Measurements from ENCODE around the gene RIBC2. TPM values are rescaled to one million over a fixed set of nuclear protein-coding genes. Genes with fewer than 3 reads are reported as not detected.
A peak's percentile ranks its signal among the peaks of the same experiment; 100 is the strongest.

Gene RIBC2
- polyA plus RNA-seq, 2 of the 4 experiments (the other 2 are of a cell fraction): 3.0 to 3.8 TPM

DNA sequence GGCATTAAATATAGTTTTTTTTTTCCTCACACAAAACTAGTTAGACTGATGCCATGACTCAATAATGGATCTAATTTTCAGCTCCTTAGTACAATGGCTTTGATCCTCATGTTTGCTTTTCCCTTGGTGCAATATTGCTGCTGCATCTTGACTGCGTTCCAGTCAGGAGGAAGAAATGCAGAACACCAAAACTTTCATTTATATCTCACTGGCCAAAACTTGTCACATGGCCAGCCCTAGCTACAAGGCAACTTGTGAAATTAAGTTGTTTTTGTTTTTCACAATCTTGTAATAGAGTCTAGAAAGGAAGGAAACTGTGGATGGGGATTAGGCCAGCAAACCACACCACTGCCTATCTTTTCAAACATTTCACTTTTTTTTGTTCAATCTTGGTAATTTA, 36.8 kb upstream of the RIBC2 start:
- ATAC-seq (no peak), FAIRE-seq (no peak), DNase-seq (ENCODE audit: low read depth in 1 of 2, low spot score in 1 of 2) (no peak)
- WGBS (ENCODE audit: missing lambda C conversion rate): 88% methylated on average over 1 of the region's 1 CpG
- CTCF ChIA-PET: interaction anchor here (0.6 to 1.4 kb wide), 2 partner anchors 12 to 29 kb away, joined by 3 to 5 read pairs; no protein-coding TSS in a partner anchor
- Histone ChIP-seq H3K27ac (no peak overlapping the region), H3K4me2 (no peak overlapping the region), H3K4me1 (no peaks in the 10 kb centered on the region), H3K4me3 (no peak overlapping the region), H3K9me3 (no peaks in the 10 kb centered on the region)
- POLR2A ChIA-PET: no interaction called here
- TF ChIP-seq CHD2 (IDR thresholded peaks at IDR 0.05; ENCODE audit: low read length, partially characterized antibody): no peak

- no peaks in the 10 kb centered on the region for H3K9me3 ChIP-seq
- no peaks in the 10 kb centered on the region for H3K4me1 ChIP-seq
- TF ChIP-seq SREBF2 (IDR thresholded peaks at IDR 0.05) (no peak), FOXS1 (CRISPR knock-in tag; IDR thresholded peaks at IDR 0.05) (no peak), ATOH8 (CRISPR knock-in tag; IDR thresholded peaks at IDR 0.05; ENCODE audit: low read depth) (no peak), CBX2 (IDR thresholded peaks at IDR 0.05; ENCODE audit: borderline replicate concordance, low read depth) (no peak), RAD21 (conservative IDR thresholded peaks at IDR 0.05 in 1 of 2, IDR thresholded peaks at IDR 0.05 in 1 of 2) (no peak), SMC3 (IDR thresholded peaks at IDR 0.05) (no peak), TP53 (CRISPR knock-in tag; IDR thresholded peaks at IDR 0.05) (no peak)
- TF ChIP-seq, protein P1, sequence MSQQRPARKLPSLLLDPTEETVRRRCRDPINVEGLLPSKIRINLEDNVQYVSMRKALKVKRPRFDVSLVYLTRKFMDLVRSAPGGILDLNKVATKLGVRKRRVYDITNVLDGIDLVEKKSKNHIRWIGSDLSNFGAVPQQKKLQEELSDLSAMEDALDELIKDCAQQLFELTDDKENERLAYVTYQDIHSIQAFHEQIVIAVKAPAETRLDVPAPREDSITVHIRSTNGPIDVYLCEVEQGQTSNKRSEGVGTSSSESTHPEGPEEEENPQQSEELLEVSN (IDR thresholded peaks at IDR 0.05; ENCODE audit: borderline replicate concordance, low read depth): no peak
- WGBS (ENCODE audit: missing lambda C conversion rate): 52% methylated on average over 2 of the region's 2 CpGs
- ChIA-PET POLR2A (no interaction called here), CTCF (no interaction called here)
- DNase-seq (ENCODE audit: low read depth in 1 of 2, low spot score in 1 of 2) (no peak), ATAC-seq (no peak), FAIRE-seq (no peak)
- no peak overlapping the region for H3K27ac ChIP-seq
- H3K4me3 ChIP-seq: no peak overlapping the region
- no peak overlapping the region for H3K4me2 ChIP-seq
These were observed 32.1 kb upstream of the RIBC2 start for GRCh38 chr22:45381348-45381747.

DNA sequence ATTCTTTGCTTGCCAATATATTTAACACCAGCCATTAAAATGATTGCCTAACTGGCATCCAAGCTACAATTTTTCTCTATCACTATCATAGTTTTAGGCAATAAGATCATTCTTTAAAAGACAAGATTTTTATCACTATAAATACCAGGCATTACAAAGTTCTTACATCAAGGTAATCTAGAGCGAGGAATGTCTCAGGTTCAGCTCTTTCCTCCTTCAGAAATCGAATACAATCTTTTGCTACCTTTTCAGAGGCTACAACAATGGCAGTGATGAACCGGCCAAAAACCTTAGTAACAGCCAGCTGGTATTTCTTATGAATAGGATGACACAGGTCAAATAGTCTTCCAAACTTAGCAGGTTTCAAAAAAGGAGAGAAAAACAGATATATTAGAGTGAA, 23.9 kb upstream of the RIBC2 start:
- WGBS (ENCODE audit: missing lambda C conversion rate): 50% methylated on average over 3 of the region's 3 CpGs
- H3K4me1 ChIP-seq: no peaks in the 10 kb centered on the region
- ATAC-seq: no peak
- CTCF ChIA-PET: interaction anchor here (0.7 to 1.0 kb wide), 2 partner anchors 12 to 110 kb away, joined by 3 read pairs; no protein-coding TSS in a partner anchor
- no peak for DNase-seq (ENCODE audit: low read depth in 1 of 2, low spot score in 1 of 2)
- no peaks in the 10 kb centered on the region for H3K9me3 ChIP-seq
- FAIRE-seq: no peak
- H3K4me2 ChIP-seq: no peak overlapping the region
- POLR2A ChIA-PET: no interaction called here
- no peak overlapping the region for H3K27ac ChIP-seq
- no peak overlapping the region for H3K4me3 ChIP-seq
- TF ChIP-seq CTCF (IDR thresholded peaks at IDR 0.05): no peak
- TF ChIP-seq ZNF302 (CRISPR knock-in tag; IDR thresholded peaks at IDR 0.05): no peak
- no peak for TF ChIP-seq FOXS1 (CRISPR knock-in tag; IDR thresholded peaks at IDR 0.05)
- TF ChIP-seq HDAC2 (IDR thresholded peaks at IDR 0.05): no peak
- no peak for TF ChIP-seq RNF2 (IDR thresholded peaks at IDR 0.05; ENCODE audit: borderline replicate concordance, low read depth)
- no peak for TF ChIP-seq CBX8 (IDR thresholded peaks at IDR 0.05)
- TF ChIP-seq ESRRA (IDR thresholded peaks at IDR 0.05; ENCODE audit: borderline replicate concordance, low read length): no peak
- no peak for TF ChIP-seq FOSB (CRISPR knock-in tag; IDR thresholded peaks at IDR 0.05)

DNA sequence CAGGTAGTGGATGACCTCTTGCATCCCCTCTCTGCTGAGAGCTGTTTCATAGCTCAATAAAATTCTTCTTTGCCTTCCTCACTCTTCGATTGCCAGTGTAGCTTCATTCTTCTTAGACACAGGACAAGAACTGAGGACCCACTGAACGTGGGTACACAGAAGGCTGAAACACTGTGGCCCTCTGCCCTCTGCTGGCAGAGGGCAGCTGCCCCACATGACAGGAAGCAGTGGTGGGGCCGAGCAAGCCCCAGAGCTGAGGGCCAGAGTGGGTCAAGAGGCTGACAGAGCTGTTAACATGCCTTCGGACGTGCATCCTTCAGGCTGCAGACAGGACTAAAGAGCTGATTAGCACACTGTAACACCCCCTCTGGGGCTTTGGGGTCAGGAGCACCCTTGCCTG, 15.7 kb upstream of the RIBC2 start:
- H3K4me2 ChIP-seq: no peak overlapping the region
- POLR2A ChIA-PET: no interaction called here
- DNase-seq (ENCODE audit: low read depth in 1 of 2, low spot score in 1 of 2) (peak in 1 of 2 experiments; percentile 18), ATAC-seq (peak; percentile 56 to 59; a peak in 4 of 6 replicates), FAIRE-seq (no peak)
- CTCF ChIA-PET: interaction anchor here (0.6 kb wide), 2 partner anchors 39 to 63 kb away, joined by 3 to 4 read pairs; no protein-coding TSS in a partner anchor
- no peak for TF ChIP-seq EHMT2 (IDR thresholded peaks at IDR 0.05; ENCODE audit: low read depth)
- TF ChIP-seq ATOH8 (CRISPR knock-in tag; IDR thresholded peaks at IDR 0.05; ENCODE audit: low read depth): no peak
- no peak for TF ChIP-seq EHF (CRISPR knock-in tag; IDR thresholded peaks at IDR 0.05)
- peak in 1 of 2 experiments; percentile 36; a peak in 3 of 5 replicates for TF ChIP-seq RAD21 (conservative IDR thresholded peaks at IDR 0.05 in 1 of 2, IDR thresholded peaks at IDR 0.05 in 1 of 2)
- no peak for TF ChIP-seq JUNB (IDR thresholded peaks at IDR 0.05)
- 57% methylated on average over 5 of the region's 5 CpGs for WGBS (ENCODE audit: missing lambda C conversion rate)
- no peak overlapping the region for H3K4me3 ChIP-seq
- H3K9me3 ChIP-seq: no peaks in the 10 kb centered on the region
- no peak overlapping the region for H3K27ac ChIP-seq
- H3K4me1 ChIP-seq: no peaks in the 10 kb centered on the region
